Testis (tissue), 5 donors: Measurements from ENCODE around the gene EPN3. TPM values are rescaled to one million over a fixed set of nuclear protein-coding genes. Genes with fewer than 3 reads are reported as not detected.

Source experiments
- DNase-seq: peaks from one replicate; pipeline ENCODE4 v3.0.0-alpha.2; 2019
- H3K27ac ChIP-seq, 2 donors: fragments of 200-600 bp; sonication (generic); one replicate each; pipeline ENCODE4 v1.5.1; 2019
- H3K27me3 ChIP-seq: fragments of 200-600 bp; sonication (generic); one replicate; pipeline ENCODE4 v1.5.1; 2019
- H3K36me3 ChIP-seq: fragments of 200-600 bp; sonication (generic); one replicate; pipeline ENCODE4 v1.5.1; 2017; ENCODE audit warnings: low read depth; ENCODE audit errors: missing control alignments
- H3K4me1 ChIP-seq: fragments of 200-600 bp; sonication (generic); one replicate; pipeline ENCODE4 v1.5.1; 2019
- H3K4me3 ChIP-seq, 2 donors: fragments of 200-600 bp; sonication (generic); one replicate each; pipeline ENCODE4 v1.5.1; 2017 to 2019
- H3K9me3 ChIP-seq: fragments of 200-600 bp; sonication (generic); one replicate; pipeline ENCODE4 v1.5.1; 2017
- POLR2A ChIP-seq: fragments of 450-650 bp; IDR thresholded peaks from one replicate; pipeline ENCODE4 v1.6.1; 2017; ENCODE audit warnings: antibody characterized with exemption, mild to moderate bottlenecking, moderate library complexity
- WGBS, 2 donors: methylation state at CpG; one replicate each; pipeline ENCODE4 v1.1.5; 2018; 5-methylcytosine and 5-hydroxymethylcytosine counted together
- intact Hi-C: fragments of 100-400 bp; cut with DNase I; formaldehyde crosslinking; loops from one replicate; pipeline ENCODE4 v1.15.1; 2023; ENCODE audit warnings: low total_unique reads
- long read RNA-seq, 2 donors: transcript quantifications; one replicate each; lab custom pipeline, GENCODE V29; 2026
- polyA plus RNA-seq: library from polyadenylated mRNA; stranded (reverse); fragments of 350-450 nt; fragmentation: Illumina TruSeq; extraction: RNeasy Lipid Tissue Mini Kit (QIAGEN cat#74804); gene quantifications from one replicate; pipeline ENCODE4 v1.2.3, GENCODE V29; 2014; ENCODE audit warnings: low read depth, low replicate concordance; ENCODE audit not compliant: insufficient read depth
- total RNA-seq, 2 donors: library from RNA; depleted of rRNA; stranded (reverse); fragments of >200 nt; gene quantifications; one replicate each; pipeline ENCODE4 v1.2.3, GENCODE V29; 2016
- TF ChIP-seq, protein P1 (sequence below), 3 experiments: fragments of 450-650 bp in 2 of 3; fragments of 200-600 bp in 1 of 3; sonication (generic) in 1 of 3; IDR thresholded peaks; one replicate each; pipeline ENCODE4 v1.5.1; 2016 to 2019; ENCODE audit warnings: antibody characterized with exemption in 3 of 3, mild to moderate bottlenecking in 2 of 3, moderate library complexity in 1 of 3

Gene EPN3
- total RNA-seq (1 to 10 TPM; 4.9 to 6.3 TPM), polyA plus RNA-seq (6.3 TPM)
- long read RNA-seq, donor 1, result 0 reads
- long read RNA-seq, donor 2, result 0 reads

DNA sequence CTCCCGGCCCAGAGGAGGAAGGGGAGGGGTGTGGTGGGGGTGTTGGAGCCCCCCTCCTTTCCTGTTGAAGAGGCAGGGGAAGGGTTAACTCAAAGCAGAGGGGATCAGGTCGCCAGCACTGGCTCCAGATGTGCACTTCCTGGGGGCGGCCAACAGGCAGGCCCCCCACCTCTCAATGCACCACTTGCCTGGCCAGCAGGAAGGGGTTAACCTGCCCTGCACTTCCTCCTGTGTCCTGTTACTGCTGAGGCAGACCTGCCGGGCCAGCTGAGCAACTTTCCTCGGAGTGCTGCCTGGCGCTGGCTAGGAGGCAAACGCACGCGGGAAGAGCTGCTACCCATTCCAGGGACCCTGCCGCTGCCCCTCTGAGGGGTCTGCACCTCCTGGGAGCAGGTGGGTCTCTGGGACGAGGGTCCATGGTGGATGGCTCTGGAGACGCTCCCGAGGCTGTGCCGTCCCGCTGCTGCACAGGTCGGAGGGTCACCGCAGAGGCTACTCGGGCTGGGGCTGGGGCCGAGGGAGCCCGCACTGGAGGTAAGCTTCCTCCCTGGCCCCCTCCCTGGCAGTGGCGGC lies at the start of gene EPN3:
EPN3 (plus strand) TSS at position 284 of the 573 bp plus-strand sequence. CDS start 3,822 bp downstream, outside the sequence.
- peaks cover 41% of the 10 kb centered on the region for H3K4me1 ChIP-seq
- 15 to 33% methylated on average over 5 to 20 of the region's 21 CpGs for WGBS, 2 donors
- intact Hi-C loops, result no loop called here
- peak within 1 kb of the TSS in 1 of 2 donors; percentile 10 for H3K4me3 ChIP-seq
- H3K27ac ChIP-seq, result no peak within 1 kb of the TSS
- no peaks in the 10 kb centered on the region for H3K27me3 ChIP-seq
- TF ChIP-seq, protein P1, sequence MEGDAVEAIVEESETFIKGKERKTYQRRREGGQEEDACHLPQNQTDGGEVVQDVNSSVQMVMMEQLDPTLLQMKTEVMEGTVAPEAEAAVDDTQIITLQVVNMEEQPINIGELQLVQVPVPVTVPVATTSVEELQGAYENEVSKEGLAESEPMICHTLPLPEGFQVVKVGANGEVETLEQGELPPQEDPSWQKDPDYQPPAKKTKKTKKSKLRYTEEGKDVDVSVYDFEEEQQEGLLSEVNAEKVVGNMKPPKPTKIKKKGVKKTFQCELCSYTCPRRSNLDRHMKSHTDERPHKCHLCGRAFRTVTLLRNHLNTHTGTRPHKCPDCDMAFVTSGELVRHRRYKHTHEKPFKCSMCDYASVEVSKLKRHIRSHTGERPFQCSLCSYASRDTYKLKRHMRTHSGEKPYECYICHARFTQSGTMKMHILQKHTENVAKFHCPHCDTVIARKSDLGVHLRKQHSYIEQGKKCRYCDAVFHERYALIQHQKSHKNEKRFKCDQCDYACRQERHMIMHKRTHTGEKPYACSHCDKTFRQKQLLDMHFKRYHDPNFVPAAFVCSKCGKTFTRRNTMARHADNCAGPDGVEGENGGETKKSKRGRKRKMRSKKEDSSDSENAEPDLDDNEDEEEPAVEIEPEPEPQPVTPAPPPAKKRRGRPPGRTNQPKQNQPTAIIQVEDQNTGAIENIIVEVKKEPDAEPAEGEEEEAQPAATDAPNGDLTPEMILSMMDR (IDR thresholded peaks at IDR 0.05), result no peak
- TF ChIP-seq POLR2A, result no peak
- H3K9me3 ChIP-seq, result no peaks in the 10 kb centered on the region
- H3K36me3 ChIP-seq, result no peaks in the 10 kb centered on the region
- DNase-seq, result no peak

DNA sequence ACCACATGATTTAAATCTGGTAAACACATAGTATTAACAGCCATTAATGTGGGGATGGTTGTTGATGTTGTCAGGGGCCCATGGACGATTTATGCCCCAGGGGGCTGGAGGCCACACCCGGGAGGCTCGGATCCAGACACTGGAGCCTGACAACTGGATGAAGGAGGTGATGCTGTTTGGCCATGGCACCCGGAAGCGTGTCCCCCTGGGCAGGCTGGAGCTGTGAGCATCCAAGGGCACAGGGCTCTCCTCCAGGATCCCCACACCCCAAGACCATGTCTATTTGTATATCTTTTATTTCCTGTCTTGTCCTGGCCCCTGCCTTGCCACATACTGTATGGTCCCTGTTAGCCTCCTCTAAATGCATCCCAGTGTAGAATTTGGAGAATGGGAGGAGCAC lies 49.3 kb upstream of the EPN3 start:
- WGBS, 2 donors, result 71 to 77% methylated on average over 5 of the region's 5 CpGs
- H3K4me1 ChIP-seq, result peaks cover 14% of the 10 kb centered on the region
- no peaks in the 10 kb centered on the region for H3K27me3 ChIP-seq
- H3K9me3 ChIP-seq, result no peaks in the 10 kb centered on the region
- intact Hi-C loops, result loop anchor here (5.0 to 10.0 kb wide), 2 partner anchors 59 to 142 kb away; no protein-coding TSS in a partner anchor
- no peak for TF ChIP-seq POLR2A
- TF ChIP-seq, protein P1 (IDR thresholded peaks at IDR 0.05), result no peak
- peak overlapping the region in 1 of 2 donors; percentile 75 for H3K27ac ChIP-seq
- no peaks in the 10 kb centered on the region for H3K36me3 ChIP-seq
- DNase-seq, result no peak
- H3K4me3 ChIP-seq, result no peak overlapping the region

DNA sequence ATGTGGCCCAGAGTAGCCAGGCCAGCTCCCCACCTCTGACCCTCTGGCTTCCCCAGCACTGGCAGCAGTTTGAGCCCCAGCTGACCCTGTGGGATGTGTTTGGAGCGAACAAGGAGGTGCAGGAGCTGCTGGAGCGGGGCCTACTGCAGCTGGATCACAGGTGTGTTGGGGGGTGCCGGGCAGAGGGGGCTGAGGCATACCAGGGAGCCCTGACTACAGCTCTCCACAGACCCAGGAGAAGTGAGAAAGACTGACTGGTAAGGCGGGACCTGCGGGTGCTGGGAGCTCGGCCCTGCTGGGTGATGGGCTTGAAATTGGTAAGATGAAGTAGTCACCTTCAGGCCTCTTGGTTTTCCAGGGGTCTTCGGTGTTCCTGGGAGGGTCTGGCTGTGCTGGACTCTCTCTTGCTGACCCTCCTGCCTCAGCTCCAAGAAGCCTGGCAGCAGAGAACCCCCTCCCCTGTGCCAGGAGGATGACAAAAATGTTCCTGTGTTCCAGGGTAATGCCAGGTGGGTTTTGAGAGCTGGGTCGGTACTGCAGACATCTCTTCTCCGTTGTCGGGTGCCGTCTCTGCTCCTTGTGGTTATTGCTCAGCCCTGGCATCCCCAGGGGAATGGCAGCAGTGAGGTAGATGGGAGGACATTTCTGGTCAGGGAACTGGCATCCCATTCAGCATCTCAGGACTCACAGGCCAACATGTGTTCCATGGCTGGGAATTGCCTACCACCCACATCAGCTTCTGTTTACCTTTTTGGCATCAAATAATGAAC lies 48.0 kb upstream of the EPN3 start:
- Histone ChIP-seq H3K4me1 (peaks cover 11% of the 10 kb centered on the region), H3K4me3 (no peak overlapping the region), H3K27ac (no peak overlapping the region), H3K36me3 (no peaks in the 10 kb centered on the region), H3K27me3 (no peaks in the 10 kb centered on the region), H3K9me3 (no peaks in the 10 kb centered on the region)
- 95 to 98% methylated on average over 8 to 11 of the region's 11 CpGs for WGBS, 2 donors
- DNase-seq, result no peak
- intact Hi-C loops, result loop anchor here (5.0 to 10.0 kb wide), 2 partner anchors 58 to 140 kb away; no protein-coding TSS in a partner anchor
- TF ChIP-seq, protein P1 (IDR thresholded peaks at IDR 0.05), result no peak
- TF ChIP-seq POLR2A, result no peak

DNA sequence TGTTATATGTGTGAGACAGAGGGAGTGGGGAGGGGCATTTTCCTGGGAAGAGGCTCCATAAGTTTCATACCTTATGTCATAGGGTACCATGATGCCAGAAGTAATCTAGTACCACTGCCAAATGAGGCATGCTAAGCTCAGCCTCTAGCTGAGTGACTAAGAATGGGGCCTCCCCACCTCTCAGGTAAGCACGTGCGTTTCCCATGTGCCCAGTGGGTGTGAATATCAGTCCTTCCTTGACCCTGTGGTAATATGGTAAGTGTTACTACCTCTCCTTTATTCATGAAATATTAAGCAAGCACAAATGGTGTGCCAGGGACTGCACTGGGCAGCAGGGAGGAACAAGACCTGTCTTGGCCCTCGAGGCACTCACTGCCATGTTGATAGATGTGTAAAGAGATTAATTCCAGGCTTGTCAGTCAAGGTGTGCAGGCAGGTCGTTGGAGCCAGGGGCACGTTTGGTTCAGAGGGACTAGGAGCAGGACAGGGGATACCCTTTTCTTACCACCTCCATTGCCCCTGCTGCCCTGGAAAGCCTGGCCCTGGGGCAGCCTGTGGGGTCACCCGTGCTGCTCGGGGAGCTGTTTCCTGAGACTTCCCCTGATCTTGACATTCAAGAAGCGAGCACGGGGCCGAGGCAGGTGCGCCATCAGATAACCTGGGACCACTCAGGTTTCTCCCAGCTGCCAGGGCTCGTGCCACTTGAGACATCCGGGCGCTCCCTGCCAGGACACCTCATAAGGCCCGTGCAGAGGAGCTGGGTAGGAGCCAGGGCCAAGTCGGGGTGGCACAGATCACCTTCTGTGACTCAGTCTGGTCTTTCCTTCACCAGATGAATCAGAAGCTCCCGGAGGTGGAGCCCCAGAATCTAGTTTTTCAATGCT lies 45.1 kb upstream of the EPN3 start:
- no peak for DNase-seq
- H3K4me1 ChIP-seq, result peaks cover 4% of the 10 kb centered on the region
- intact Hi-C loops, result loop anchor here (10.0 kb wide), 1 partner anchor 137 kb away; no protein-coding TSS in a partner anchor
- no peak overlapping the region for H3K4me3 ChIP-seq
- 87 to 95% methylated on average over 9 to 14 of the region's 17 CpGs for WGBS, 2 donors
- no peaks in the 10 kb centered on the region for H3K9me3 ChIP-seq
- TF ChIP-seq POLR2A, result no peak
- TF ChIP-seq, protein P1 (IDR thresholded peaks at IDR 0.05), result no peak
- no peak overlapping the region for H3K27ac ChIP-seq
- H3K36me3 ChIP-seq, result no peaks in the 10 kb centered on the region
- H3K27me3 ChIP-seq, result no peaks in the 10 kb centered on the region
